KBM-7 (cell line): ENCODE measurements around the gene CASZ1.

Experiments used
- DNase-seq: peaks from one replicate; pipeline ENCODE4 v3.0.0-alpha.2; 2015
- in situ Hi-C: fragments of 300-500 bp; cut with MboI; formaldehyde crosslinking; loops from 2 replicates; pipeline ENCODE4 v1.14.3; 2020; ENCODE audit warnings: low sequenced_read_pairs, low pct_unique_long_range_greater_than_20kb, mixed read lengths

CASZ1 gene

GRCh38 chr1:10760566-10761502 is 35.6 kb downstream of the CASZ1 start:
- DNase-seq: no peak
- in situ Hi-C loops: no loop called here

- no peak for DNase-seq
- in situ Hi-C loops: no loop called here
Observed at GRCh38 chr1:10759413-10760200, 36.8 kb downstream of the CASZ1 start.

GRCh38 chr1:10756842-10757241 is 39.6 kb downstream of the CASZ1 start:
- DNase-seq: no peak

GRCh38 chr1:10755970-10756521 is 40.4 kb downstream of the CASZ1 start:
- in situ Hi-C loops: no loop called here
- DNase-seq: peak; percentile 56

More at GRCh38 chr1:10756842-10757241, 39.6 kb downstream of the CASZ1 start:
- in situ Hi-C loops: no loop called here

- in situ Hi-C loops: no loop called here
- no peak for DNase-seq
Observed at GRCh38 chr1:10754568-10755329, 41.7 kb downstream of the CASZ1 start.

GRCh38 chr1:10753299-10753698 is 43.1 kb downstream of the CASZ1 start:
- in situ Hi-C loops: no loop called here
- no peak for DNase-seq

GRCh38 chr1:10751561-10752085 is 44.8 kb downstream of the CASZ1 start:
- in situ Hi-C loops: no loop called here

GRCh38 chr1:10751160-10751559 is 45.3 kb downstream of the CASZ1 start:
- in situ Hi-C loops: no loop called here
- DNase-seq: no peak

More at GRCh38 chr1:10751561-10752085, 44.8 kb downstream of the CASZ1 start:
- no peak for DNase-seq

GRCh38 chr1:10745886-10746455 is 50.5 kb downstream of the CASZ1 start:
- in situ Hi-C loops: no loop called here

GRCh38 chr1:10745383-10745782 is 51.1 kb downstream of the CASZ1 start:
- DNase-seq: no peak
- in situ Hi-C loops: no loop called here

More at GRCh38 chr1:10745886-10746455, 50.5 kb downstream of the CASZ1 start:
- DNase-seq: no peak

GRCh38 chr1:10744654-10745238 is 51.7 kb downstream of the CASZ1 start:
- in situ Hi-C loops: no loop called here
- no peak for DNase-seq

- in situ Hi-C loops: no loop called here
- no peak for DNase-seq
Observed at GRCh38 chr1:10744029-10744428, 52.4 kb downstream of the CASZ1 start.

- no peak for DNase-seq
- in situ Hi-C loops: no loop called here
Observed at GRCh38 chr1:10741696-10742095, 54.8 kb downstream of the CASZ1 start.

GRCh38 chr1:10740123-10740522 is 56.3 kb downstream of the CASZ1 start:
- DNase-seq: no peak
- in situ Hi-C loops: no loop called here

- DNase-seq: no peak
- in situ Hi-C loops: no loop called here
Observed at GRCh38 chr1:10739589-10739988, 56.9 kb downstream of the CASZ1 start.

GRCh38 chr1:10738061-10739058 is 58.1 kb downstream of the CASZ1 start:
- DNase-seq: no peak
- in situ Hi-C loops: no loop called here

GRCh38 chr1:10737651-10738050 is 58.8 kb downstream of the CASZ1 start:
- no peak for DNase-seq
- in situ Hi-C loops: no loop called here
